ENCODE data around the gene TSPAN17.

TSPAN17 gene

DNA sequence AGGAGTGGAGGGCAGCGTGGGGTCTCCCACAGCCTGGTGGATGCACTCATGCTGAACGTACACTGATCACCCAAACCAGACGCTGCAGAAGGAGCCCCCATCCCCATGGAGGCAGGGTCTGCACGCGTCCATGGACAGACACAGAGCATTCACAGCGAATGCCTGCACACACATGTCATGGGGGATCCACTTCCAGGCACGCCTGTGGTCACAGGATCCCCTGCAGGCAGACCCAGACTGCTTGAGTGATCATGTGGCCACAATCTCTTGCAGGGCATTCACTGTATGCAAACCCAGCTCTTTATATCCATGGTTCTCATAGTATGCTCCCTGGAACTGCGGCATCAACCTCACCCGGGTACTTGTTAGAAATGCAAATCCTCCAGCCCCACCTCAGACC lies 22.3 kb upstream of the TSPAN17 start:
- no peak for DNase-seq (ENCODE audit: low spot score)
- TF ChIP-seq, protein P1, sequence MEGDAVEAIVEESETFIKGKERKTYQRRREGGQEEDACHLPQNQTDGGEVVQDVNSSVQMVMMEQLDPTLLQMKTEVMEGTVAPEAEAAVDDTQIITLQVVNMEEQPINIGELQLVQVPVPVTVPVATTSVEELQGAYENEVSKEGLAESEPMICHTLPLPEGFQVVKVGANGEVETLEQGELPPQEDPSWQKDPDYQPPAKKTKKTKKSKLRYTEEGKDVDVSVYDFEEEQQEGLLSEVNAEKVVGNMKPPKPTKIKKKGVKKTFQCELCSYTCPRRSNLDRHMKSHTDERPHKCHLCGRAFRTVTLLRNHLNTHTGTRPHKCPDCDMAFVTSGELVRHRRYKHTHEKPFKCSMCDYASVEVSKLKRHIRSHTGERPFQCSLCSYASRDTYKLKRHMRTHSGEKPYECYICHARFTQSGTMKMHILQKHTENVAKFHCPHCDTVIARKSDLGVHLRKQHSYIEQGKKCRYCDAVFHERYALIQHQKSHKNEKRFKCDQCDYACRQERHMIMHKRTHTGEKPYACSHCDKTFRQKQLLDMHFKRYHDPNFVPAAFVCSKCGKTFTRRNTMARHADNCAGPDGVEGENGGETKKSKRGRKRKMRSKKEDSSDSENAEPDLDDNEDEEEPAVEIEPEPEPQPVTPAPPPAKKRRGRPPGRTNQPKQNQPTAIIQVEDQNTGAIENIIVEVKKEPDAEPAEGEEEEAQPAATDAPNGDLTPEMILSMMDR (IDR thresholded peaks at IDR 0.05; ENCODE audit: extremely low read depth, missing control alignments) = no peak

DNA sequence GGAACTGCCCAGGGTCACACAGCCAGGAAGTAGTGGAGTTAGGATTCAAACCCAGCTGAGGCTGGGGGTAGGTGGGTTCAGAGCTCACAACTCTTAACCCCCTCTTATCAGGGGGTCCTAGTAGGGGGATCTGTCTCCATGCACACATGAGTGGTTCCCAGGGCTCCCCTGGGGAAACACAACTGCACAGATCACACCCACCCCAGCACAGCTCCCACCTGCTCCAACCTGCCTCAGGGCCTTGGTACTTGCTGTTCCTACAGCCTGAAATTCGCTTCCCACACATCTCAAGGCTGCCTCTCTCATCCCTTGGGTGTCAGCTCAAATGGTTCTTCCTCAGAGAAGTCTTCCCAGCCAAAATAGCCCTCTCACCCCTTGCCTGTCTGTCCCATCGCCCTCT lies 21.8 kb upstream of the TSPAN17 start:
- DNase-seq (ENCODE audit: low spot score) = no peak
- TF ChIP-seq, protein P1 (IDR thresholded peaks at IDR 0.05; ENCODE audit: extremely low read depth, missing control alignments) = no peak

DNA sequence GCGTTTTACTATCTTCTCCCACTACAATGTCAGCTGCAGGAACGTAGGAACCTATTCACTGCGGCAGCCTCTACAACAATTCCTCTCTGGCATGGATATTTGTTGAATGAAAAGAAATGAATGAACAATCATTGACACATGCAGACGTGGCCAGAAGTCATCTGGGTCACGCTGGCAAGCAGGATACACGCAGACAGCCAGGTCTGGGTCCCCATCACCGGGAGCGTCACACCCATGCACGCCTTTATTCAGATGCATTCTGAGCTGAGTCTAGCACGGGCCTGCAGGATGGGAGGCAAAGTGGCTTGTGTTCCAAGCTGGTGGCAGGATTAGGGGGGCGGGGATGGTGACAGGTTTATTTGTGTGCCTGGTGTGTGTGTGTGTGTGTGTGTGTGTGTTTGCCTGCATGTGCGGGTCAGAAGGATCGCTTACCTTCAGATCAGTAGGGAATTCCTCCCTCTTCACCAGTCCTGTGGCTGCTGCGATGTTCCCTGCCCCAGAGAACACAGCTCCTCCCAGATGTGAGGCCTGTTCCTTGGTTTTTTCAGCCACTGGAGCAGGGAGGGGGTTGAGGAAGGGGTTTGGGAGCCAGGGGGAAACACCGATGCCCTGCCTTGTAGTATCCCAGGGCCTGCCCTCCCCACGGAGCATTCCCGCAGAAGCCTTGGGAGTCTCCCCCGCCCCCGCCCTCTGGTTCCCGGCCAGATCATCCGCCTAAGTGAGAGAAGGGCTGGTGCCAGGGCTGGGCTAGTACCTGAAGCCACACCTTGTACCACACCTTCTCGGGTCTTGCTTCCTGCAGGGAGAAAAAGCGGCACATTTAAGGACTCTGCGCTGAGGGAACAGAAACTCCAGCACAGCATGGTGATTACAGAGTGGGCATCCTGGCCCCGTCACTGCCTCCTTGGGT lies 21.1 kb upstream of the TSPAN17 start:
- TF ChIP-seq, protein P1 (IDR thresholded peaks at IDR 0.05; ENCODE audit: extremely low read depth, missing control alignments) = no peak
- DNase-seq (ENCODE audit: low spot score) = no peak

DNA sequence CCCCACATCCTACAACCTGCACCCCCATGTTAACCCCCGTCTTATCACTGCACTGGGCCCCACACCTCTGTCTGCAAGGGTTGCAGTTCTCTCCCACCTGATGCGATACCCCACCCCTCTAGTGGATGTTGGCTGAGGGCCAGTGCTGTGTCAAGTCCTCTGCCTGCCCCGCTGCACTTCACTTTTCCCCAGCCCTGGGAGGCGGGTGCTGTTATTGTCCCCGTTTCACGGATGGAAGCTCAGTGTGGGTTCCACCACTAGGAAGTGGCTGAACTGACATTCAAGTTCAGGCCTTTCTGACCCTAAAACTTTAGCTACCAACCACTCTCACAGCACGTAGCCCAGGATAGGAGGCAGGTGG lies 20.4 kb upstream of the TSPAN17 start:
- DNase-seq (ENCODE audit: low spot score) = no peak
- TF ChIP-seq, protein P1 (IDR thresholded peaks at IDR 0.05; ENCODE audit: extremely low read depth, missing control alignments) = no peak

DNA sequence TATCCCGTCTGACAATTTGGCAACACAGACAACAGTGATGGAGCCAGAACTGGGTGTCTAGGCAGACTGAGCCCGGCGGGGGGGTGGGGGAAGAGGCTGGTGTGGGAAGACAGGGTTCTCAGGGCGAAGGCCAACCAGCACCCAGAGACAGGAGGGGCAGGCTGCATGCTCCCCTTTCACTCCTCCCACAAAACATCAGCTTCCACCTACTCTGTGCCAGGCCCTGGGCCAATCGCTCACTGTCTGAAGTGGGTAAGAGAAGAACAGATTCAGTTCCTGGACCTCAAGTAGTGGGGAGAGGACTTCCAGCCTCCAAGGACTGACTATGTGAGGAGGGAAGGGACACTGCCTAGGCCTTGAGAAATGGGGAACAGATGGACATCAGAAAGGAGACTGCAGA lies 19.7 kb upstream of the TSPAN17 start:
- TF ChIP-seq, protein P1 (IDR thresholded peaks at IDR 0.05; ENCODE audit: extremely low read depth, missing control alignments) = no peak
- no peak for DNase-seq (ENCODE audit: low spot score)

DNA sequence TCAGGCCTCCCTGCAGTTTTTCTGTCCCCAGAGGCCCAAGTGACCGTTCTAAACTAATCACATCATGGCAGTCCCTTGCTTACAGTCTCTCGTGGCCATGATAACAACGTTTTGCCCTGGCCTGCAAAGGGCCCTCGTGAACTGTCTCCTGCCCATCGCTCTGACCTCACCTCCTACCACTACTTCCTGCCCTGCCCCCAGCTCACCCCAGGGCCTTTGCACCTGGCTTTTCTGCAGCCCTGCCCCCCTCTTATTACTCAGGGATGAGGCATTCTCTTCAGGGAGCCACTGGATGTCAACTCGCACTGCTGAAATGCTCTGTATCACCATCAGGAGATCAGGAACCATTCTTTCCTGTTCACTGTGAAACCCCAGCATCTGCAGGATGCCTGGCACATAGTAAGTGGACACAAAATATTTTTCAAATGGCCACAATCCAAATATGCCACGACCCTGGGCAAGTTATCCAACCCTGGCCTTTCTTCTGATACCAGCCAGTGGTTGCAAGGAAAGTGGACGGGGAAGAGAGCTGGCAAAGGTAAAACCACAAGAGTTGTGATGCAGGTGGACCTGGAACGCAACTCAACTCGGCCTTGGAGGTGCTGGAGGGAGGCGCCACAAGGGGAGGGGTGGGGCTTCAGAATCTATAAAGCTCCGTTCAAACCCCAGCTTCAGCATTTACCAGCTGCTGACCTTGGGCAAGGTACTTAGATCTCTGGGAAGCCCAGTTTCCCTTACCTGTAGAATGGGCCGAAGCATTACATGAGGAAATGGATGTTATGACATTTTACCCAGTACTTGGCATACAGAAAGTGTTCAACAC lies 18.7 kb upstream of the TSPAN17 start:
- DNase-seq (ENCODE audit: low spot score) = no peak
- TF ChIP-seq, protein P1 (IDR thresholded peaks at IDR 0.05; ENCODE audit: extremely low read depth, missing control alignments) = no peak

DNA sequence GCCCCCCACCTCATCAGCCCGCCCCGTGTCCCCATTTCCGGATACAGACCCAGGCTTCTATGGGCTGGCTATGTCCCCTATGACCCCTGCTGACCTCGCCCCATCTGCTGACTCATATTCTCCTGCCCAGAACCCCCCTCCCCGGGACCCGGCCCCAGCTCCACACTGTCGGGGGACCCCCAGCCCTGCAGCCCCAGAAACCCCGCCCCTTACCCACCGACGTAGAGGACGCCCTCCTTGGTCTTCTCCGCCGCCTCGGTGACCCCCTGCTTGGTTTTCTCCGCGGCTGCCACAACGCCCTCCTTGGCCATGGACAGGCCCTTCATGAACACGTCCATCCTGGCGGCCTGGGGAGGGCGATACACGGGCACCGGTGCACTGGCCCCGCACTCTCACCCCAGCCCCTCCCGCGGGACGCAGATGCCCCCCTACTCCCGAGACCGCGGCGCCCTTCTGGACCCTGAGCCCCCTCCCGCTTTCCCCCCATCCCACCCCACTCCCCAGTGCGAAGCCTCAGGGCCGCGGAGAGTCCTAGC lies 17.9 kb upstream of the TSPAN17 start:
- DNase-seq (ENCODE audit: low spot score) = no peak
- TF ChIP-seq, protein P1 (IDR thresholded peaks at IDR 0.05; ENCODE audit: extremely low read depth, missing control alignments) = no peak

Measured in GM20000 (cell line).